K562 (cell line): Measurements from ENCODE around the gene MOB3C. TPM values are rescaled to one million over a fixed set of nuclear protein-coding genes. Genes with fewer than 3 reads are reported as not detected.
A peak's percentile ranks its signal among the peaks of the same experiment; 100 is the strongest.

Experiments used
- CHAMP1 ChIP-seq: fragments of 450-650 bp; IDR thresholded peaks from 2 replicates; pipeline ENCODE4 v1.6.1; 2016; ENCODE audit warnings: mild to moderate bottlenecking
- CREB1 ChIP-seq, 2 experiments: sonication (generic) in 1 of 2; formaldehyde crosslinking in 1 of 2; IDR thresholded peaks; 2 replicates each; pipeline versions ENCODE4 v1.6.1 to v1.8.0; 2012 to 2022; ENCODE audit warnings: inconsistent platforms in 1 of 2, mild to moderate bottlenecking in 1 of 2, missing genetic modification reagents in 1 of 2, moderate library complexity in 1 of 2
- NRF1 ChIP-seq, 2 experiments: fragments of 450-650 bp; IDR thresholded peaks in 1 of 2; conservative IDR thresholded peaks in 1 of 2; 2 replicates each; pipeline ENCODE4 v1.6.1; 2014; ENCODE audit warnings: mild to moderate bottlenecking in 2 of 2
- SNRNP70 ChIP-seq: fragments of 200-400 bp; formaldehyde crosslinking; optimal IDR thresholded peaks from 2 replicates; pipeline ENCODE3; 2017; ENCODE audit warnings: low read depth, low read length
- TAF15 ChIP-seq: fragments of 200-400 bp; formaldehyde crosslinking; IDR thresholded peaks from 2 replicates; pipeline ENCODE4 v1.6.1; 2017; ENCODE audit warnings: mild to moderate bottlenecking, low read depth, low read length, moderate library complexity
- THRAP3 ChIP-seq: fragments of 450-650 bp; IDR thresholded peaks from 2 replicates; pipeline ENCODE4 v1.6.1; 2016; ENCODE audit warnings: mild to moderate bottlenecking, inconsistent platforms, borderline replicate concordance
- ZKSCAN8 ChIP-seq: fragments of 200-800 bp; sonication (Bioruptor generic); IDR thresholded peaks from 2 replicates; pipeline ENCODE4 v1.6.1; 2016; ENCODE audit warnings: missing genetic modification characterization, missing compliant biosample characterization
- ZNF408 ChIP-seq: fragments of 250-450 bp; sonication (Bioruptor Pico); IDR thresholded peaks from 2 replicates; pipeline ENCODE4 v1.4.0; 2020; ENCODE audit warnings: low read depth, mild to moderate bottlenecking, moderate library complexity
- ZNF561 ChIP-seq: fragments of 450-650 bp; formaldehyde crosslinking; conservative IDR thresholded peaks from 2 replicates; pipeline ENCODE4 v1.4.0; 2020; ENCODE audit warnings: mild to moderate bottlenecking, moderate library complexity
- polyA plus RNA-seq, 8 experiments: library from polyadenylated mRNA; depleted of rRNA in 4 of 8; stranded (reverse) in 5 of 8; unstranded in 3 of 8; fragments of >200 nt; fragmentation: Nextera tagmentation in 2 of 8; fragmentation: Illumina TruSeq in 1 of 8; extraction: Ambion mirVana in 2 of 8; extraction: Trizol in 1 of 8; gene quantifications; 2 replicates each; pipeline versions ENCODE4 v1.2.1 to v1.2.3, GENCODE V29; 2011 to 2014; ENCODE audit warnings: inconsistent platforms in 1 of 8, missing spikeins in 1 of 8
- total RNA-seq, 7 experiments: library from RNA; depleted of rRNA in 6 of 7; stranded (reverse); fragments of >200 nt in 6 of 7; fragmentation: Illumina TruSeq in 2 of 7; extraction: Trizol in 2 of 7; gene quantifications; 2 replicates each; pipeline versions ENCODE4 v1.2.1 to v1.2.3, GENCODE V29; 2011 to 2021; ENCODE audit warnings: low replicate concordance in 1 of 7
- TF ChIP-seq, protein P1 (sequence below): fragments of 450-650 bp; IDR thresholded peaks from 2 replicates; pipeline ENCODE4 v1.7.1; 2018; ENCODE audit warnings: mild to moderate bottlenecking, low read depth; ENCODE audit not compliant: partially characterized antibody
- TF ChIP-seq, protein P2 (sequence below): sonication (generic); formaldehyde crosslinking; IDR thresholded peaks from 2 replicates; pipeline ENCODE4 v1.8.1; 2023; ENCODE audit warnings: mild to moderate bottlenecking, missing genetic modification reagents, moderate library complexity
- TF ChIP-seq, protein P3 (sequence below): fragments of 450-650 bp; formaldehyde crosslinking; conservative IDR thresholded peaks from 2 replicates; pipeline ENCODE4 v1.4.0; 2022; ENCODE audit warnings: mild to moderate bottlenecking, missing genetic modification characterization
- TF ChIP-seq, protein P4 (sequence below): fragments of 250-450 bp; sonication (Bioruptor Pico); IDR thresholded peaks from 2 replicates; pipeline ENCODE4 v1.8.0; 2021; ENCODE audit warnings: mild to moderate bottlenecking, moderate library complexity
- TF ChIP-seq, protein P5 (sequence below): sonication (generic); formaldehyde crosslinking; IDR thresholded peaks from 2 replicates; pipeline ENCODE4 v1.8.1; 2023; ENCODE audit warnings: mild to moderate bottlenecking, missing genetic modification reagents

The MOB3C gene
- total and polyA plus RNA-seq, 9 of the 15 experiments (the other 6 are each of a cell fraction or from before 2014, with no cell fraction given): 1.0 to 7.5 (median 3.7) TPM

DNA sequence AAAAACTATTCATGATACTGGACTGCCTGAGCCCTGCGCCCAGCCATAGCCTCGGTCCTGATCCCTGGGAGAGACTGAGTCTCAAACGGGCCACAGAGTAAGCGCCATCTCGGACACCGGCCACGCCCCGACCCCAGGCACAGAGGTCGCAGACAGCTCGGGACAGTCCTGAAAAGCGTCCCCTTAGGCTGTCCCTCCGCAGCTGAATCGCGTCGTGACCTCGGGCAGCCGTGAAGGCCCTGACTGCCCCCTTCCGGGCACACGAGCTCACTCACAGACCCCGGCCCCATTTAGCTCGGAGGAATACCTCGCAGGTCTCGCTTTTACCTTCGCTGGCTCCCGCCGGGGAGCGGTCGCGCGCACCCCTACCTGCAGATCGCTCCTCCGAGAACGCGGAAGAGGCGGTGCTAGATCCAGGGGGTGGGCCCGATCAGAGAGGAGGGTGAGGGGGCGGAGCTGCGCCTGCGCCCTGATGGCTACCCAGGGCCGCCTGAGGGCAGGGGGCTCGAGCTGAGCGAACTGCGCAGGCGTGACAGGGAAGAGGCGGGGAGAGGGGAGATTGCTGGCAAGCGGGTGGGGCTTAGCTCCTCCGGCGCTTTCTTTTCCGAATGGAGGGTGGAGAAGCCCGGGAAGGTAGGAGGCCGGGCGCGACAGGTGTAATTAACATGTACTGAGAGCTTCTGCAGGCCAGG lies 12.6 kb downstream of the MOB3C start, which contains the start of gene MKNK1 (continued):
- TF ChIP-seq, protein P1, sequence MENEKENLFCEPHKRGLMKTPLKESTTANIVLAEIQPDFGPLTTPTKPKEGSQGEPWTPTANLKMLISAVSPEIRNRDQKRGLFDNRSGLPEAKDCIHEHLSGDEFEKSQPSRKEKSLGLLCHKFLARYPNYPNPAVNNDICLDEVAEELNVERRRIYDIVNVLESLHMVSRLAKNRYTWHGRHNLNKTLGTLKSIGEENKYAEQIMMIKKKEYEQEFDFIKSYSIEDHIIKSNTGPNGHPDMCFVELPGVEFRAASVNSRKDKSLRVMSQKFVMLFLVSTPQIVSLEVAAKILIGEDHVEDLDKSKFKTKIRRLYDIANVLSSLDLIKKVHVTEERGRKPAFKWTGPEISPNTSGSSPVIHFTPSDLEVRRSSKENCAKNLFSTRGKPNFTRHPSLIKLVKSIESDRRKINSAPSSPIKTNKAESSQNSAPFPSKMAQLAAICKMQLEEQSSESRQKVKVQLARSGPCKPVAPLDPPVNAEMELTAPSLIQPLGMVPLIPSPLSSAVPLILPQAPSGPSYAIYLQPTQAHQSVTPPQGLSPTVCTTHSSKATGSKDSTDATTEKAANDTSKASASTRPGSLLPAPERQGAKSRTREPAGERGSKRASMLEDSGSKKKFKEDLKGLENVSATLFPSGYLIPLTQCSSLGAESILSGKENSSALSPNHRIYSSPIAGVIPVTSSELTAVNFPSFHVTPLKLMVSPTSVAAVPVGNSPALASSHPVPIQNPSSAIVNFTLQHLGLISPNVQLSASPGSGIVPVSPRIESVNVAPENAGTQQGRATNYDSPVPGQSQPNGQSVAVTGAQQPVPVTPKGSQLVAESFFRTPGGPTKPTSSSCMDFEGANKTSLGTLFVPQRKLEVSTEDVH: peak; percentile 38
- TF ChIP-seq TAF15: no peak
- TF ChIP-seq, protein P2, sequence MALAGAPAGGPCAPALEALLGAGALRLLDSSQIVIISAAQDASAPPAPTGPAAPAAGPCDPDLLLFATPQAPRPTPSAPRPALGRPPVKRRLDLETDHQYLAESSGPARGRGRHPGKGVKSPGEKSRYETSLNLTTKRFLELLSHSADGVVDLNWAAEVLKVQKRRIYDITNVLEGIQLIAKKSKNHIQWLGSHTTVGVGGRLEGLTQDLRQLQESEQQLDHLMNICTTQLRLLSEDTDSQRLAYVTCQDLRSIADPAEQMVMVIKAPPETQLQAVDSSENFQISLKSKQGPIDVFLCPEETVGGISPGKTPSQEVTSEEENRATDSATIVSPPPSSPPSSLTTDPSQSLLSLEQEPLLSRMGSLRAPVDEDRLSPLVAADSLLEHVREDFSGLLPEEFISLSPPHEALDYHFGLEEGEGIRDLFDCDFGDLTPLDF (CRISPR knock-in tag): no peak; the same call in 1 of the 2 replicates
- TF ChIP-seq CREB1 (IDR thresholded peaks at IDR 0.05): no peak
- no peak; the same call in 1 of the 2 replicates for TF ChIP-seq CREB1 (CRISPR knock-in tag; IDR thresholded peaks at IDR 0.05)
- TF ChIP-seq THRAP3: no peak
- TF ChIP-seq, protein P3, sequence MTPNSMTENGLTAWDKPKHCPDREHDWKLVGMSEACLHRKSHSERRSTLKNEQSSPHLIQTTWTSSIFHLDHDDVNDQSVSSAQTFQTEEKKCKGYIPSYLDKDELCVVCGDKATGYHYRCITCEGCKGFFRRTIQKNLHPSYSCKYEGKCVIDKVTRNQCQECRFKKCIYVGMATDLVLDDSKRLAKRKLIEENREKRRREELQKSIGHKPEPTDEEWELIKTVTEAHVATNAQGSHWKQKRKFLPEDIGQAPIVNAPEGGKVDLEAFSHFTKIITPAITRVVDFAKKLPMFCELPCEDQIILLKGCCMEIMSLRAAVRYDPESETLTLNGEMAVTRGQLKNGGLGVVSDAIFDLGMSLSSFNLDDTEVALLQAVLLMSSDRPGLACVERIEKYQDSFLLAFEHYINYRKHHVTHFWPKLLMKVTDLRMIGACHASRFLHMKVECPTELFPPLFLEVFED (CRISPR knock-in tag): no peak
- no peak for TF ChIP-seq ZNF408 (CRISPR knock-in tag)
- no peak for TF ChIP-seq CHAMP1
- TF ChIP-seq, protein P4, sequence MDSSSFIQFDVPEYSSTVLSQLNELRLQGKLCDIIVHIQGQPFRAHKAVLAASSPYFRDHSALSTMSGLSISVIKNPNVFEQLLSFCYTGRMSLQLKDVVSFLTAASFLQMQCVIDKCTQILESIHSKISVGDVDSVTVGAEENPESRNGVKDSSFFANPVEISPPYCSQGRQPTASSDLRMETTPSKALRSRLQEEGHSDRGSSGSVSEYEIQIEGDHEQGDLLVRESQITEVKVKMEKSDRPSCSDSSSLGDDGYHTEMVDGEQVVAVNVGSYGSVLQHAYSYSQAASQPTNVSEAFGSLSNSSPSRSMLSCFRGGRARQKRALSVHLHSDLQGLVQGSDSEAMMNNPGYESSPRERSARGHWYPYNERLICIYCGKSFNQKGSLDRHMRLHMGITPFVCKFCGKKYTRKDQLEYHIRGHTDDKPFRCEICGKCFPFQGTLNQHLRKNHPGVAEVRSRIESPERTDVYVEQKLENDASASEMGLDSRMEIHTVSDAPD (CRISPR knock-in tag): no peak
- no peak for TF ChIP-seq ZNF561
- TF ChIP-seq, protein P5, sequence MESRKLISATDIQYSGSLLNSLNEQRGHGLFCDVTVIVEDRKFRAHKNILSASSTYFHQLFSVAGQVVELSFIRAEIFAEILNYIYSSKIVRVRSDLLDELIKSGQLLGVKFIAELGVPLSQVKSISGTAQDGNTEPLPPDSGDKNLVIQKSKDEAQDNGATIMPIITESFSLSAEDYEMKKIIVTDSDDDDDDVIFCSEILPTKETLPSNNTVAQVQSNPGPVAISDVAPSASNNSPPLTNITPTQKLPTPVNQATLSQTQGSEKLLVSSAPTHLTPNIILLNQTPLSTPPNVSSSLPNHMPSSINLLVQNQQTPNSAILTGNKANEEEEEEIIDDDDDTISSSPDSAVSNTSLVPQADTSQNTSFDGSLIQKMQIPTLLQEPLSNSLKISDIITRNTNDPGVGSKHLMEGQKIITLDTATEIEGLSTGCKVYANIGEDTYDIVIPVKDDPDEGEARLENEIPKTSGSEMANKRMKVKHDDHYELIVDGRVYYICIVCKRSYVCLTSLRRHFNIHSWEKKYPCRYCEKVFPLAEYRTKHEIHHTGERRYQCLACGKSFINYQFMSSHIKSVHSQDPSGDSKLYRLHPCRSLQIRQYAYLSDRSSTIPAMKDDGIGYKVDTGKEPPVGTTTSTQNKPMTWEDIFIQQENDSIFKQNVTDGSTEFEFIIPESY (CRISPR knock-in tag): no peak
- no peak for TF ChIP-seq ZKSCAN8 (CRISPR knock-in tag)
- TF ChIP-seq SNRNP70: no peak
- TF ChIP-seq NRF1 (conservative IDR thresholded peaks at IDR 0.05 in 1 of 2, IDR thresholded peaks at IDR 0.05 in 1 of 2): peak; percentile 100
